Astrocyte (in vitro differentiated cells and primary cell): Measurements from ENCODE around the gene OR2T12. TPM values are rescaled to one million over a fixed set of nuclear protein-coding genes. Genes with fewer than 3 reads are reported as not detected.
"Not testable (repeated sequence)": the region's sequence is repeated elsewhere in the genome, so short reads cannot be mapped to it uniquely, and the experiment has no call there.

ENCODE experiments used
- DNase-seq: peaks from one replicate; pipeline ENCODE4 v3.0.0-alpha.2; 2010; ENCODE audit warnings: low read depth
- FAIRE-seq: peaks from 2 replicates; lab custom pipeline; 2011; peaks lifted over from hg19 to GRCh38; lab: Jason Lieb, UNC
- H2AFZ ChIP-seq: 2 replicates; pipeline ENCODE4 v1.6.0; 2012; ENCODE audit warnings: low read depth, low read length, inconsistent platforms
- H3K27ac ChIP-seq: 2 replicates; pipeline ENCODE4 v1.5.1; 2011; ENCODE audit warnings: low read depth, low read length, inconsistent platforms
- H3K27me3 ChIP-seq: 2 replicates; pipeline ENCODE4 v1.6.0; 2011; ENCODE audit warnings: low read length, inconsistent platforms; ENCODE audit not compliant: insufficient read depth
- H3K36me3 ChIP-seq: 2 replicates; pipeline ENCODE4 v1.5.1; 2011; ENCODE audit warnings: low read length, inconsistent platforms; ENCODE audit not compliant: insufficient read depth
- H3K4me1 ChIP-seq: 2 replicates; pipeline ENCODE4 v1.5.1; 2011; ENCODE audit warnings: low read length, inconsistent platforms; ENCODE audit not compliant: insufficient read depth
- H3K4me2 ChIP-seq: 2 replicates; pipeline ENCODE4 v1.6.0; 2012; ENCODE audit warnings: low read length, inconsistent platforms
- H3K4me3 ChIP-seq: 2 replicates; pipeline ENCODE4 v1.5.1; 2011; ENCODE audit warnings: low read depth, mild to moderate bottlenecking, low read length, inconsistent platforms; ENCODE audit not compliant: insufficient read depth
- H3K79me2 ChIP-seq: 2 replicates; pipeline ENCODE4 v1.6.0; 2012; ENCODE audit warnings: mild to moderate bottlenecking, low read length, inconsistent platforms; ENCODE audit not compliant: insufficient read depth
- H3K9ac ChIP-seq: 2 replicates; pipeline ENCODE4 v1.6.0; 2012; ENCODE audit warnings: mild to moderate bottlenecking, low read length, inconsistent platforms
- H3K9me3 ChIP-seq: 2 replicates; pipeline ENCODE4 v1.5.1; 2012; ENCODE audit warnings: low read depth, mild to moderate bottlenecking, low read length, inconsistent platforms; ENCODE audit not compliant: insufficient read depth
- H4K20me1 ChIP-seq: 2 replicates; pipeline ENCODE4 v1.6.0; 2012; ENCODE audit warnings: low read length, inconsistent platforms; ENCODE audit not compliant: insufficient read depth
- H3K27ac Mint-ChIP-seq: one replicate; pipeline ENCODE4 v1.8.0; 2021; ENCODE audit warnings: mild to moderate bottlenecking, mixed read lengths; ENCODE audit not compliant: unreplicated experiment
- H3K27me3 Mint-ChIP-seq: one replicate; pipeline ENCODE4 v1.8.0; 2021; ENCODE audit warnings: low read depth, mixed read lengths; ENCODE audit not compliant: unreplicated experiment
- H3K36me3 Mint-ChIP-seq: one replicate; pipeline ENCODE4 v1.8.0; 2021; ENCODE audit warnings: low read depth, mixed read lengths; ENCODE audit not compliant: unreplicated experiment
- H3K4me1 Mint-ChIP-seq: one replicate; pipeline ENCODE4 v1.8.0; 2021; ENCODE audit warnings: low read depth, mixed read lengths; ENCODE audit not compliant: unreplicated experiment
- H3K4me3 Mint-ChIP-seq: one replicate; pipeline ENCODE4 v1.8.0; 2021; ENCODE audit warnings: mild to moderate bottlenecking, moderate library complexity, mixed read lengths; ENCODE audit not compliant: unreplicated experiment
- H3K9me3 Mint-ChIP-seq: one replicate; pipeline ENCODE4 v1.8.0; 2021; ENCODE audit warnings: mild to moderate bottlenecking, mixed read lengths; ENCODE audit not compliant: unreplicated experiment
- EZH2 ChIP-seq: IDR thresholded peaks from 2 replicates; pipeline ENCODE4 v1.6.1; 2012; ENCODE audit warnings: mild to moderate bottlenecking, low read length, inconsistent platforms; ENCODE audit not compliant: insufficient read depth
- total RNA-seq: library from RNA; stranded (reverse); gene quantifications from 2 replicates; pipeline ENCODE4 v1.2.1, GENCODE V29; 2021
- TF ChIP-seq, protein P1 (sequence below): IDR thresholded peaks from 2 replicates; pipeline ENCODE4 v1.5.1; 2011; ENCODE audit warnings: low read depth, mild to moderate bottlenecking, inconsistent platforms, low read length, moderate library complexity; ENCODE audit not compliant: insufficient read depth

Gene OR2T12
- total RNA-seq, 1 donor from 2014 or later = not detected

DNA sequence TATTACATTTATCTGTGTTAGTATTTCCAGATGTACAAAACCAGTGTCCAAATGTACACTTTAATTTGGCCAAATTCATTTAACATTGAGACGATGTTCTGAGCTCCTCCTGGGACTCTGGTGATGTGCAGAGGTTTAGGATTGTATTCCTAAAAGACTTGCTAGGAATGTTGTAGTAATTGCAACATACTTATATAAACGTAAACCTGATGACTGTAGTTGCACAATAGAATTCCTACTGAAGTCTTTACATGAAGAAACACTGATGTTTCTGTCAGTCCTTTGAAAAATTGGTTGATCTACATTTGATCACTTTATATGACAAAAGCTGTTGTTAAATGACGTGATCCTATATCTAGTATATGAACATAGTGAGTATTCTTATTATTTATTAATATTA is 40.2 kb upstream of the OR2T12 start:
- no peak overlapping the region for H2AFZ ChIP-seq
- no peak overlapping the region for H3K4me2 ChIP-seq
- no peak overlapping the region for H3K9ac ChIP-seq
- Mint-ChIP-seq H3K9me3 (peaks cover 3% of the 10 kb centered on the region), H3K4me3 (no peak overlapping the region), H3K27ac (no peak overlapping the region), H3K36me3 (no peaks in the 10 kb centered on the region), H3K4me1 (no peaks in the 10 kb centered on the region), H3K27me3 (no peaks in the 10 kb centered on the region)
- H3K9me3 ChIP-seq = peaks cover under 1% of the 10 kb centered on the region
- H3K4me3 ChIP-seq = no peak overlapping the region
- no peaks in the 10 kb centered on the region for H3K27me3 ChIP-seq
- FAIRE-seq (no peak), DNase-seq (no peak)
- no peak overlapping the region for H3K27ac ChIP-seq
- H4K20me1 ChIP-seq = no peaks in the 10 kb centered on the region
- no peaks in the 10 kb centered on the region for H3K4me1 ChIP-seq
- H3K79me2 ChIP-seq = no peaks in the 10 kb centered on the region
- no peak for TF ChIP-seq EZH2
- TF ChIP-seq, protein P1, sequence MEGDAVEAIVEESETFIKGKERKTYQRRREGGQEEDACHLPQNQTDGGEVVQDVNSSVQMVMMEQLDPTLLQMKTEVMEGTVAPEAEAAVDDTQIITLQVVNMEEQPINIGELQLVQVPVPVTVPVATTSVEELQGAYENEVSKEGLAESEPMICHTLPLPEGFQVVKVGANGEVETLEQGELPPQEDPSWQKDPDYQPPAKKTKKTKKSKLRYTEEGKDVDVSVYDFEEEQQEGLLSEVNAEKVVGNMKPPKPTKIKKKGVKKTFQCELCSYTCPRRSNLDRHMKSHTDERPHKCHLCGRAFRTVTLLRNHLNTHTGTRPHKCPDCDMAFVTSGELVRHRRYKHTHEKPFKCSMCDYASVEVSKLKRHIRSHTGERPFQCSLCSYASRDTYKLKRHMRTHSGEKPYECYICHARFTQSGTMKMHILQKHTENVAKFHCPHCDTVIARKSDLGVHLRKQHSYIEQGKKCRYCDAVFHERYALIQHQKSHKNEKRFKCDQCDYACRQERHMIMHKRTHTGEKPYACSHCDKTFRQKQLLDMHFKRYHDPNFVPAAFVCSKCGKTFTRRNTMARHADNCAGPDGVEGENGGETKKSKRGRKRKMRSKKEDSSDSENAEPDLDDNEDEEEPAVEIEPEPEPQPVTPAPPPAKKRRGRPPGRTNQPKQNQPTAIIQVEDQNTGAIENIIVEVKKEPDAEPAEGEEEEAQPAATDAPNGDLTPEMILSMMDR = no peak
- H3K36me3 ChIP-seq = no peaks in the 10 kb centered on the region

DNA sequence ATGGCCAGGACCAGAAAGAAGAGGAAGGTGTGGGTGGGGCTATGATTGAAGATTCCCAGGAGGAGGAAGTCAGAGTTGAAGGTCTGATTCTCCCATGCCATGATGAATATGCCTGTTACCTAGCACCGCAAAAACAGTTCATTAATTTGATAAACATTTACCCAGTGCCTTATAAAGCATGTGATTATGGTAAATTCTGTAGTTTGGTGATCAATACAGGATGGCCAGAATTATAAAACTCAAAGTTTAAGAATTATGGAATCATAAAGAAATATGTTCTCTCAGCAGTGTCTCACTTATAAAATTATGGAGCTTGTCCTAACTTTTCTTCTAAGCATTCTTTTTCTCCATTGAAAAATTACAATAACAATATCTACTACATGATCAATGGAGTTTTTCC is 21.2 kb upstream of the OR2T12 start, which contains the start of gene OR2M7:
OR2M7 (minus strand) TSS at position 101 of the 400 bp plus-strand sequence; CDS start at position 101, 0 bp downstream.
- DNase-seq (no peak), FAIRE-seq (no peak)
- no peak within 1 kb of the TSS for H3K9ac ChIP-seq
- Mint-ChIP-seq H3K36me3 (no peaks in the 10 kb centered on the region), H3K27me3 (no peaks in the 10 kb centered on the region), H3K4me3 (no peak within 1 kb of the TSS), H3K27ac (no peak within 1 kb of the TSS), H3K4me1 (no peaks in the 10 kb centered on the region), H3K9me3 (peaks cover 10% of the 10 kb centered on the region)
- no peak within 1 kb of the TSS for H3K4me2 ChIP-seq
- H3K27ac ChIP-seq = no peak within 1 kb of the TSS
- no peak within 1 kb of the TSS for H2AFZ ChIP-seq
- H3K4me3 ChIP-seq = no peak within 1 kb of the TSS
- TF ChIP-seq, protein P1 = no peak
- no peak for TF ChIP-seq EZH2
- H3K79me2 ChIP-seq = no peaks in the 10 kb centered on the region
- H4K20me1 ChIP-seq = no peaks in the 10 kb centered on the region
- no peaks in the 10 kb centered on the region for H3K4me1 ChIP-seq
- H3K36me3 ChIP-seq = no peaks in the 10 kb centered on the region
- H3K27me3 ChIP-seq = no peaks in the 10 kb centered on the region
- H3K9me3 ChIP-seq = no peaks in the 10 kb centered on the region

DNA sequence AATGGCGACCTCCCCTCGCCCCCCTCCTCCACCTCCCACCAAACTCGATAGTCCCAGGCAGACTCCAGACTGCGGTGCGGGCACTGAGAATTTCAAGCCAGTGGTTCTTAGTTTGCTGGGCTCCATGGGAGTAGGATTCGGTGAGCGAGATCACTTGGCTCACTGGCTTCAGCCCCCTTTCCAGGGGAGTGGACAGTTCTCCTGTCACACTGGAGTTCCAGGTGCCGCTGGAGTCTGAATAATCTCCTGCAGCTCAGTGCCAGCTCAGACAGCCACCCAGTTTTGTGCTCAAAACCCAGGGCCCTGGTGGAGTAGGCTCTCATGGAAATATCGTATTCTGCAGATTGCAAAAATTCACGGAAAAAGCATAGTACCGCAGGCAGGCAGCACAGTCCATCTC is 13.6 kb upstream of the OR2T12 start:
- Histone ChIP-seq H3K36me3 (no peaks in the 10 kb centered on the region), H2AFZ (no peak overlapping the region), H3K4me3 (no peak overlapping the region), H3K79me2 (no peaks in the 10 kb centered on the region), H3K9me3 (peaks cover 6% of the 10 kb centered on the region), H3K27me3 (no peaks in the 10 kb centered on the region), H3K4me1 (no peaks in the 10 kb centered on the region), H3K27ac (no peak overlapping the region), H3K9ac (no peak overlapping the region), H3K4me2 (no peak overlapping the region), H4K20me1 (no peaks in the 10 kb centered on the region)
- Mint-ChIP-seq H3K36me3 (no peaks in the 10 kb centered on the region), H3K27me3 (no peaks in the 10 kb centered on the region), H3K4me3 (no peak overlapping the region), H3K9me3 (peaks cover 11% of the 10 kb centered on the region), H3K4me1 (no peaks in the 10 kb centered on the region), H3K27ac (no peak overlapping the region)
- DNase-seq (no peak), FAIRE-seq (no peak)
- TF ChIP-seq, protein P1 = no peak
- no peak for TF ChIP-seq EZH2

DNA sequence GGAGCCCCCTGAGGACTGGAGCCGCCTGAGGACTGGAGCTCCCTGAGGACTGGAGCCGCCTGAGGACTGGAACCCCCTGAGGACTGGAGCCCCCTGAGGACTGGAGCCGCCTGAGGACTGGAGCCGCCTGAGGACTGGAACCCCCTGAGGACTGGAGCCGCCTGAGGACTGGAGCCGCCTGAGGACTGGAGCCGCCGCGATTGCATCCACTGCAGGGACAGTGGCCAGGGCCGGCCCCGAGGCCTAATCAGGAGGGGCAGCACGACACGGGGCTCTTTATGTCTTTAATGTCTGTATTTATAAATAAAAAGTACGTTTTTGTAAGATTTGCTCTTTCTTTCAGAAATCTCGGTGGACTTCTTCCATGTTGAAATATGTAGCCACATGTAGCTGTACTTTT is 3.5 kb upstream of the OR2T12 start:
- not testable (repeated sequence) for H3K27me3 ChIP-seq, H3K4me1 Mint-ChIP-seq, H3K36me3 Mint-ChIP-seq, H3K27ac ChIP-seq, H3K9ac ChIP-seq, H3K4me2 ChIP-seq, H3K27me3 Mint-ChIP-seq, H3K27ac Mint-ChIP-seq, H3K9me3 Mint-ChIP-seq, H3K79me2 ChIP-seq, H2AFZ ChIP-seq, H3K9me3 ChIP-seq, H3K4me3 ChIP-seq, H3K36me3 ChIP-seq, DNase-seq, H4K20me1 ChIP-seq, H3K4me1 ChIP-seq, H3K4me3 Mint-ChIP-seq, FAIRE-seq
